H9 (cell line): Measurements from ENCODE around the gene HIPK3. TPM values are rescaled to one million over a fixed set of nuclear protein-coding genes. Genes with fewer than 3 reads are reported as not detected.

ENCODE experiments used
- DNase-seq: peaks from one replicate; pipeline ENCODE4 v3.0.0-alpha.2; 2017
- H2AFZ ChIP-seq: one replicate; pipeline ENCODE4 v1.6.1; 2013; ENCODE audit warnings: mild to moderate bottlenecking, low read length, control low read depth, moderate library complexity
- H2AK5ac ChIP-seq: 2 replicates; pipeline ENCODE4 v1.6.1; 2013; ENCODE audit warnings: low read length, control low read depth, mixed read lengths; ENCODE audit not compliant: insufficient read length
- H2BK120ac ChIP-seq: one replicate; pipeline ENCODE4 v1.6.1; 2013; ENCODE audit warnings: low read depth, mild to moderate bottlenecking, low read length, control low read depth, inconsistent platforms; ENCODE audit not compliant: poor library complexity, severe bottlenecking
- H2BK12ac ChIP-seq: 2 replicates; pipeline ENCODE4 v1.6.1; 2013; ENCODE audit warnings: low read length, control low read depth, mixed read lengths, low read depth; ENCODE audit not compliant: insufficient read length
- H2BK15ac ChIP-seq: 2 replicates; pipeline ENCODE4 v1.6.1; 2013; ENCODE audit warnings: low read depth, low read length, control low read depth
- H2BK20ac ChIP-seq: one replicate; pipeline ENCODE4 v1.6.1; 2013; ENCODE audit warnings: low read depth, mild to moderate bottlenecking, low read length, control low read depth, inconsistent platforms; ENCODE audit not compliant: poor library complexity, severe bottlenecking
- H2BK5ac ChIP-seq: 2 replicates; pipeline ENCODE4 v1.6.1; 2013; ENCODE audit warnings: low read length, control low read depth, mixed read lengths; ENCODE audit not compliant: insufficient read length
- H3K14ac ChIP-seq: 2 replicates; pipeline ENCODE4 v1.6.1; 2013; ENCODE audit warnings: low read length, control low read depth; ENCODE audit not compliant: insufficient read depth
- H3K18ac ChIP-seq: 2 replicates; pipeline ENCODE4 v1.6.1; 2013; ENCODE audit warnings: low read depth, mild to moderate bottlenecking, mixed read lengths, low read length, control low read depth; ENCODE audit not compliant: insufficient read length
- H3K23ac ChIP-seq: 2 replicates; pipeline ENCODE4 v1.6.1; 2013; ENCODE audit warnings: low read length, control low read depth, mixed read lengths, low read depth; ENCODE audit not compliant: insufficient read length
- H3K23me2 ChIP-seq: 2 replicates; pipeline ENCODE4 v1.6.1; 2013; ENCODE audit warnings: low read depth, mild to moderate bottlenecking, mixed read lengths, low read length, control low read depth; ENCODE audit not compliant: insufficient read length, poor library complexity, severe bottlenecking
- H3K27ac ChIP-seq: 2 replicates; pipeline ENCODE4 v1.5.1; 2013; ENCODE audit warnings: low read length, control low read depth, mixed read lengths, low read depth; ENCODE audit not compliant: insufficient read length
- H3K27me3 ChIP-seq: 2 replicates; pipeline ENCODE4 v1.6.1; 2013; ENCODE audit warnings: low read length, control low read depth, inconsistent platforms; ENCODE audit not compliant: insufficient read depth
- H3K4ac ChIP-seq: 2 replicates; pipeline ENCODE4 v1.6.1; 2013; ENCODE audit warnings: low read depth, mild to moderate bottlenecking, control low read depth, inconsistent platforms, low read length, moderate library complexity
- H3K4me1 ChIP-seq: 2 replicates; pipeline ENCODE4 v1.6.1; 2013; ENCODE audit warnings: low read length, control low read depth, inconsistent platforms; ENCODE audit not compliant: insufficient read depth
- H3K4me2 ChIP-seq: 2 replicates; pipeline ENCODE4 v1.6.1; 2013; ENCODE audit warnings: low read length, control low read depth, mixed read lengths; ENCODE audit not compliant: insufficient read length, insufficient read depth
- H3K56ac ChIP-seq: 2 replicates; pipeline ENCODE4 v1.6.1; 2013; ENCODE audit warnings: low read depth, mild to moderate bottlenecking, mixed read lengths, low read length, control low read depth; ENCODE audit not compliant: insufficient read length
- H3K79me1 ChIP-seq: 2 replicates; pipeline ENCODE4 v1.6.1; 2013; ENCODE audit warnings: low read depth, mild to moderate bottlenecking, moderate library complexity, low read length, control low read depth, inconsistent platforms; ENCODE audit not compliant: insufficient read depth, poor library complexity, severe bottlenecking
- H3K79me2 ChIP-seq: 2 replicates; pipeline ENCODE4 v1.6.1; 2013; ENCODE audit warnings: low read length, control low read depth, inconsistent platforms; ENCODE audit not compliant: insufficient read depth
- H3K9ac ChIP-seq: 2 replicates; pipeline ENCODE4 v1.6.1; 2013; ENCODE audit warnings: low read length, control low read depth, mixed read lengths; ENCODE audit not compliant: insufficient read length; ENCODE audit errors: extremely low read depth
- H3K9me3 ChIP-seq: one replicate; pipeline ENCODE4 v1.6.1; 2013; ENCODE audit warnings: low read depth, low read length, inconsistent platforms; ENCODE audit not compliant: control insufficient read depth
- H3T11ph ChIP-seq: one replicate; pipeline ENCODE4 v1.6.1; 2013; ENCODE audit warnings: mild to moderate bottlenecking, low read length, control low read depth, inconsistent platforms
- H4K20me1 ChIP-seq: one replicate; pipeline ENCODE4 v1.6.1; 2013; ENCODE audit not compliant: control insufficient read depth, insufficient read length, insufficient read depth
- H4K5ac ChIP-seq: 2 replicates; pipeline ENCODE4 v1.6.1; 2013; ENCODE audit warnings: low read depth, mild to moderate bottlenecking, mixed read lengths, low read length, control low read depth; ENCODE audit not compliant: insufficient read length
- H4K8ac ChIP-seq: replicated peaks from 2 replicates; pipeline ENCODE4 v1.6.1; 2013; ENCODE audit warnings: low read length, control low read depth, mixed read lengths, low read depth; ENCODE audit not compliant: insufficient read length
- H4K91ac ChIP-seq: 2 replicates; pipeline ENCODE4 v1.6.1; 2013; ENCODE audit warnings: low read depth, mild to moderate bottlenecking, moderate library complexity, mixed read lengths, low read length, control low read depth; ENCODE audit not compliant: insufficient read length
- H3K27ac Mint-ChIP-seq, 3 experiments: 2 replicates in 2 of 3; 3 replicates in 1 of 3; pipeline ENCODE4 v1.8.0; 2020 to 2021; ENCODE audit warnings: mixed read lengths in 3 of 3, mild to moderate bottlenecking in 1 of 3, moderate library complexity in 1 of 3
- H3K27me3 Mint-ChIP-seq: 2 replicates; pipeline ENCODE4 v1.8.0; 2021; ENCODE audit warnings: low read depth, mild to moderate bottlenecking, moderate library complexity, mixed read lengths
- H3K36me3 Mint-ChIP-seq, 3 experiments: 2 replicates in 2 of 3; 3 replicates in 1 of 3; pipeline ENCODE4 v1.8.0; 2020 to 2021; ENCODE audit warnings: low read depth in 3 of 3, mixed read lengths in 3 of 3; ENCODE audit not compliant: insufficient read depth in 1 of 3
- H3K4me1 Mint-ChIP-seq, 2 experiments: 2 replicates each; pipeline ENCODE4 v1.8.0; 2020; ENCODE audit warnings: mixed read lengths in 2 of 2
- H3K4me3 Mint-ChIP-seq, 2 experiments: 2 replicates in 1 of 2; 3 replicates in 1 of 2; pipeline ENCODE4 v1.8.0; 2020 to 2021; ENCODE audit warnings: mild to moderate bottlenecking in 2 of 2, mixed read lengths in 2 of 2, moderate library complexity in 1 of 2
- H3K9me3 Mint-ChIP-seq, 2 experiments: 2 replicates in 1 of 2; 3 replicates in 1 of 2; pipeline ENCODE4 v1.8.0; 2020; ENCODE audit warnings: mild to moderate bottlenecking in 2 of 2, mixed read lengths in 2 of 2, moderate library complexity in 1 of 2
- CTCF ChIP-seq: fragments of 200-600 bp; sonication (generic); conservative IDR thresholded peaks from 3 replicates; pipeline ENCODE4 v1.8.0; 2021; ENCODE audit warnings: antibody characterized with exemption, mild to moderate bottlenecking
- WGBS: extraction: QIAGEN DNeasy Blood & Tissue Kit; methylation state at CpG from one replicate; pipeline ENCODE4 v1.1.7; 2013; ENCODE audit warnings: missing lambda C conversion rate, low lambda C conversion rate, mixed read lengths; ENCODE audit not compliant: insufficient read length; ENCODE audit errors: extremely low coverage; 5-methylcytosine and 5-hydroxymethylcytosine counted together
- total RNA-seq: library from RNA; stranded (reverse); gene quantifications from 2 replicates; pipeline ENCODE4 v1.2.1, GENCODE V29; 2021

Gene HIPK3
- total RNA-seq, 1 experiment from 2014 or later: 23.4 TPM

DNA sequence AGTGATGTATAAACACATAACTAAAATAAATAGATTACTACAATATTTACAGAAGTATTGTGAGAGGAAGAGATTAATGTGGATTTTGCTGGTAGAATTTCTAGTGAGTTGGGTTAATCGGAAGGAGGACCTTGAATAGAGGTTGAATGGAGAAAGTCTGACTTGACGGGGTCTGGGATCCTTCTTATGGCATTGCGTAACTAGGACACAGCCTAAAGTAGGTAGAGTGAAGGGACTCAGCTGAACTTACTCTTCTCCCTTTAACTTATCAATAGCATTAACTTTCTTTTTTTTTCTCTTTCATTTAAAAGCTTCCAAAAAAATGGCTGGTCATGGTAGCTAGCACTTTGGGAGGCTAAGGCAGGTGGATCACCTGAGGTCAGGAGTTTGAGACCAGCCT, 139.2 kb downstream of the HIPK3 start:
- Histone ChIP-seq H2BK120ac (no peak overlapping the region), H3K18ac (no peak overlapping the region), H4K8ac (no peak overlapping the region), H3T11ph (no peak overlapping the region), H2BK15ac (no peak overlapping the region), H3K4me2 (no peak overlapping the region), H4K91ac (no peak overlapping the region), H3K79me2 (no peaks in the 10 kb centered on the region; the same call in 1 of the 2 replicates), H3K23me2 (no peaks in the 10 kb centered on the region), H2AFZ (no peak overlapping the region), H2BK5ac (no peak overlapping the region), H3K56ac (no peak overlapping the region), H2BK12ac (no peak overlapping the region), H2AK5ac (no peak overlapping the region), H3K23ac (no peak overlapping the region), H3K4ac (no peak overlapping the region), H3K79me1 (no peaks in the 10 kb centered on the region), H3K27ac (no peak overlapping the region), H3K14ac (no peak overlapping the region), H3K4me1 (no peaks in the 10 kb centered on the region), H3K9ac (no peak overlapping the region), H2BK20ac (no peak overlapping the region), H3K27me3 (no peaks in the 10 kb centered on the region), H4K20me1 (no peaks in the 10 kb centered on the region), H3K9me3 (no peaks in the 10 kb centered on the region), H4K5ac (no peak overlapping the region)
- H3K4me1 Mint-ChIP-seq: no peaks in the 10 kb centered on the region
- no peaks in the 10 kb centered on the region for H3K27me3 Mint-ChIP-seq
- TF ChIP-seq CTCF: no peak
- H3K4me3 Mint-ChIP-seq: no peak overlapping the region
- H3K36me3 Mint-ChIP-seq: no peaks in the 10 kb centered on the region
- no peak for DNase-seq
- no CpG with 5 or more reads among the region's 3 CpGs for WGBS
- H3K9me3 Mint-ChIP-seq: no peaks in the 10 kb centered on the region
- H3K27ac Mint-ChIP-seq: no peak overlapping the region
